Endodermal cell (in vitro differentiated cells): ENCODE results near the gene JARID2. TPM values are rescaled to one million over a fixed set of nuclear protein-coding genes. Genes with fewer than 3 reads are reported as not detected.

Experiments
- DNase-seq: peaks from one replicate; pipeline ENCODE4 v3.0.0-alpha.2; 2017
- H3K27ac ChIP-seq: 2 replicates; pipeline ENCODE4 v1.5.1; 2013; ENCODE audit warnings: mild to moderate bottlenecking, low read depth, low read length, moderate library complexity
- H3K27me3 ChIP-seq: 2 replicates; pipeline ENCODE4 v1.6.1; 2013; ENCODE audit warnings: mild to moderate bottlenecking, low read length, moderate library complexity; ENCODE audit not compliant: insufficient read depth, control insufficient read depth, poor library complexity, severe bottlenecking
- H3K36me3 ChIP-seq: 2 replicates; pipeline ENCODE4 v1.7.0; 2013; ENCODE audit warnings: mild to moderate bottlenecking, low read length, moderate library complexity; ENCODE audit not compliant: control insufficient read depth, insufficient read depth
- H3K4me1 ChIP-seq: one replicate; pipeline ENCODE4 v1.7.0; 2013; ENCODE audit warnings: low read length; ENCODE audit not compliant: control insufficient read depth, insufficient read depth
- H3K4me3 ChIP-seq: 2 replicates; pipeline ENCODE4 v1.5.1; 2013; ENCODE audit warnings: mild to moderate bottlenecking, low read length, moderate library complexity
- H3K9ac ChIP-seq: 2 replicates; pipeline ENCODE4 v1.6.1; 2013; ENCODE audit warnings: mild to moderate bottlenecking, low read length, moderate library complexity; ENCODE audit not compliant: poor library complexity, severe bottlenecking; ENCODE audit errors: extremely low read depth
- H3K9me3 ChIP-seq: 2 replicates; pipeline ENCODE4 v1.6.1; 2013; ENCODE audit warnings: mild to moderate bottlenecking, low read length, moderate library complexity; ENCODE audit not compliant: control insufficient read depth
- H3K27ac Mint-ChIP-seq: 2 replicates; pipeline ENCODE4 v1.8.0; 2020; ENCODE audit warnings: mixed read lengths
- H3K27me3 Mint-ChIP-seq: 2 replicates; pipeline ENCODE4 v1.8.0; 2021; ENCODE audit warnings: mild to moderate bottlenecking, mixed read lengths; ENCODE audit not compliant: insufficient read depth
- H3K36me3 Mint-ChIP-seq: 2 replicates; pipeline ENCODE4 v1.8.0; 2020; ENCODE audit warnings: low read depth, mixed read lengths
- H3K4me1 Mint-ChIP-seq: 2 replicates; pipeline ENCODE4 v1.8.0; 2020; ENCODE audit warnings: mixed read lengths
- H3K4me3 Mint-ChIP-seq: 2 replicates; pipeline ENCODE4 v1.8.0; 2020; ENCODE audit warnings: mild to moderate bottlenecking, moderate library complexity, mixed read lengths
- H3K9me3 Mint-ChIP-seq: 2 replicates; pipeline ENCODE4 v1.8.0; 2020; ENCODE audit warnings: mild to moderate bottlenecking, mixed read lengths
- WGBS, 2 experiments: methylation state at CpG; one replicate each; pipeline versions ENCODE4 v1.1.5 to v1.1.7; 2013; ENCODE audit warnings: missing lambda C conversion rate in 2 of 2, mixed read lengths in 1 of 2; ENCODE audit not compliant: insufficient coverage in 1 of 2, insufficient read length in 1 of 2; 5-methylcytosine and 5-hydroxymethylcytosine counted together
- total RNA-seq, 2 donors: library from RNA; stranded (reverse); fragmentation: NEBNext Ultra II Directional in 1 of 2; extraction: Animal tissue kit (Norgen Biotek cat#: 25700) in 1 of 2; gene quantifications; 2 replicates in 1 of 2; 3 replicates in 1 of 2; pipeline ENCODE4 v1.2.1, GENCODE V29; 2021
- TF ChIP-seq, protein P1 (sequence below): fragments of 200-600 bp; sonication (generic); conservative IDR thresholded peaks from 2 replicates; pipeline ENCODE4 v1.5.0; 2021; ENCODE audit warnings: antibody characterized with exemption, mild to moderate bottlenecking

Gene JARID2
- total RNA-seq, 2 donors from 2014 or later = 42.5 to 77.0 TPM

DNA sequence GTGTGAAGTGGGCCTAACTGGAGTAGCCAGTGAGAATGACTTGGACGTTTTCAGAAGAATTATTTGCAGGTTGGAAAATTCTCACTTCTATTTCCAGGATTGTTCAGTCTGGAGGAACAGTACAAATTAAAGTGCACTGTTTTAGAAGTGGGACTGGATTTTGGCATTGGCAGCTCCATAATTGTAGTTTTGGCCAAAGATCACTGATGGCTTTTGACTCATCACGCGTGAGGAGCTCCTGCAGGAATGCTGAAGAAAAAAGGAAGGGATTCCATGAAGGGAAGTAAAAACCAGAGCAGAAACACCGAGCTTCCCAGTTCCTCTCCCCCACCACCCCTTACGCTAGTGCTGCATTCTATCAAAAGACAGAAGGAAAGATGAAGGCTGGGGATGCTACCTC is 103.5 kb downstream of the JARID2 start:
- peak overlapping the region; percentile 36 for H3K27ac Mint-ChIP-seq

GRCh38 chr6:15350386-15351083 is 104.7 kb downstream of the JARID2 start:
- 90 to 92% methylated on average over 3 to 6 of the region's 6 CpGs for WGBS, 2 experiments
- no peak overlapping the region for H3K27ac ChIP-seq
- H3K36me3 ChIP-seq = no peaks in the 10 kb centered on the region
- H3K27me3 ChIP-seq = no peaks in the 10 kb centered on the region
- TF ChIP-seq, protein P1, sequence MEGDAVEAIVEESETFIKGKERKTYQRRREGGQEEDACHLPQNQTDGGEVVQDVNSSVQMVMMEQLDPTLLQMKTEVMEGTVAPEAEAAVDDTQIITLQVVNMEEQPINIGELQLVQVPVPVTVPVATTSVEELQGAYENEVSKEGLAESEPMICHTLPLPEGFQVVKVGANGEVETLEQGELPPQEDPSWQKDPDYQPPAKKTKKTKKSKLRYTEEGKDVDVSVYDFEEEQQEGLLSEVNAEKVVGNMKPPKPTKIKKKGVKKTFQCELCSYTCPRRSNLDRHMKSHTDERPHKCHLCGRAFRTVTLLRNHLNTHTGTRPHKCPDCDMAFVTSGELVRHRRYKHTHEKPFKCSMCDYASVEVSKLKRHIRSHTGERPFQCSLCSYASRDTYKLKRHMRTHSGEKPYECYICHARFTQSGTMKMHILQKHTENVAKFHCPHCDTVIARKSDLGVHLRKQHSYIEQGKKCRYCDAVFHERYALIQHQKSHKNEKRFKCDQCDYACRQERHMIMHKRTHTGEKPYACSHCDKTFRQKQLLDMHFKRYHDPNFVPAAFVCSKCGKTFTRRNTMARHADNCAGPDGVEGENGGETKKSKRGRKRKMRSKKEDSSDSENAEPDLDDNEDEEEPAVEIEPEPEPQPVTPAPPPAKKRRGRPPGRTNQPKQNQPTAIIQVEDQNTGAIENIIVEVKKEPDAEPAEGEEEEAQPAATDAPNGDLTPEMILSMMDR = no peak
- DNase-seq = no peak
- no peaks in the 10 kb centered on the region for H3K27me3 Mint-ChIP-seq
- no peaks in the 10 kb centered on the region for H3K9me3 ChIP-seq
- H3K9ac ChIP-seq = no peak overlapping the region
- H3K27ac Mint-ChIP-seq = no peak overlapping the region
- H3K36me3 Mint-ChIP-seq = no peaks in the 10 kb centered on the region
- no peaks in the 10 kb centered on the region for H3K4me1 ChIP-seq
- no peak overlapping the region for H3K4me3 Mint-ChIP-seq
- H3K4me3 ChIP-seq = no peak overlapping the region
- peaks cover 35% of the 10 kb centered on the region for H3K4me1 Mint-ChIP-seq
- no peaks in the 10 kb centered on the region for H3K9me3 Mint-ChIP-seq

More for the DNA sequence above, 103.5 kb downstream of the JARID2 start:
- no peak overlapping the region for H3K27ac ChIP-seq
- H3K9me3 Mint-ChIP-seq = no peaks in the 10 kb centered on the region
- DNase-seq = no peak
- H3K4me3 Mint-ChIP-seq = no peak overlapping the region
- peaks cover 41% of the 10 kb centered on the region for H3K4me1 Mint-ChIP-seq
- H3K4me3 ChIP-seq = no peak overlapping the region
- 92 to 100% methylated on average over 1 to 5 of the region's 5 CpGs for WGBS, 2 experiments
- H3K9ac ChIP-seq = no peak overlapping the region
- H3K27me3 Mint-ChIP-seq = no peaks in the 10 kb centered on the region
- no peaks in the 10 kb centered on the region for H3K27me3 ChIP-seq
- TF ChIP-seq, protein P1 = no peak
- peaks cover 5% of the 10 kb centered on the region for H3K4me1 ChIP-seq
- H3K36me3 Mint-ChIP-seq = no peaks in the 10 kb centered on the region
- H3K9me3 ChIP-seq = no peaks in the 10 kb centered on the region
- no peaks in the 10 kb centered on the region for H3K36me3 ChIP-seq

DNA sequence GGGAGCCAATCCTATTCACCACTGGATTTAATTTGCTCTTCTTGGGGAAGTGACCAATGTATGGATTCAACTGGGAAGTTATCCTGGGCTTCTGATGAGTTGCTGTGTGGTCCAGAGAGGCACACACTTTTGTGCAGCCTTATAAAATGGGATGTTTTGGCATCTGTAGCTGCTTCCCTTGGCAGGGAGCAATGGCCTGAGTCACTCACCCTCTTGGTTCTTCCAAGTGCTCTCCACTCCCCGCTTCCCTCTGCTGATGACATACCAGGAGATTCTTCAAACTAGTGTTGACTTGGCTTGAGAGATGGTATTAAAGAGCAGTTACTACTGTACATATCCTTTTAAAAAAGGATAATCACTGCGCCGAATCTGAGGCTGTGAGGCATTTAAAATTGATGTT is 105.8 kb downstream of the JARID2 start:
- Mint-ChIP-seq H3K27me3 (no peaks in the 10 kb centered on the region), H3K4me1 (peaks cover 31% of the 10 kb centered on the region), H3K9me3 (no peaks in the 10 kb centered on the region), H3K4me3 (no peak overlapping the region), H3K36me3 (no peaks in the 10 kb centered on the region), H3K27ac (peak overlapping the region; percentile 72)
- Histone ChIP-seq H3K9me3 (no peaks in the 10 kb centered on the region), H3K27ac (no peak overlapping the region), H3K4me1 (no peaks in the 10 kb centered on the region), H3K27me3 (no peaks in the 10 kb centered on the region), H3K9ac (no peak overlapping the region), H3K4me3 (no peak overlapping the region), H3K36me3 (no peaks in the 10 kb centered on the region)
- TF ChIP-seq, protein P1 = no peak
- DNase-seq = no peak
- 96 to 100% methylated on average over 1 to 2 of the region's 3 CpGs for WGBS, 2 experiments
